HFFc6 (cell line): Measurements from ENCODE around the gene OST4. TPM values are rescaled to one million over a fixed set of nuclear protein-coding genes. Genes with fewer than 3 reads are reported as not detected.
"Not testable (repeated sequence)": the region's sequence is repeated elsewhere in the genome, so short reads cannot be mapped to it uniquely, and the experiment has no call there.

Source experiments
- DNase-seq: peaks from one replicate; pipeline ENCODE4 v3.0.0-alpha.2; 2018
- H3K27ac Mint-ChIP-seq: 2 replicates; pipeline ENCODE4 v1.8.0; 2020; ENCODE audit warnings: mild to moderate bottlenecking, mixed read lengths
- H3K27me3 Mint-ChIP-seq: 2 replicates; pipeline ENCODE4 v1.8.0; 2021; ENCODE audit warnings: mild to moderate bottlenecking, moderate library complexity, mixed read lengths; ENCODE audit not compliant: insufficient read depth
- H3K36me3 Mint-ChIP-seq: 2 replicates; pipeline ENCODE4 v1.8.0; 2021; ENCODE audit warnings: low read depth, mixed read lengths
- H3K4me1 Mint-ChIP-seq: 2 replicates; pipeline ENCODE4 v1.8.0; 2020; ENCODE audit warnings: low read depth, mixed read lengths
- H3K4me3 Mint-ChIP-seq: 2 replicates; pipeline ENCODE4 v1.8.0; 2020; ENCODE audit warnings: mild to moderate bottlenecking, moderate library complexity, mixed read lengths
- H3K9me3 Mint-ChIP-seq: 2 replicates; pipeline ENCODE4 v1.8.0; 2020; ENCODE audit warnings: mild to moderate bottlenecking, mixed read lengths
- CTCF ChIP-seq: fragments of 200-600 bp; sonication (generic); IDR thresholded peaks from 2 replicates; pipeline ENCODE4 v1.5.0; 2021; ENCODE audit warnings: antibody characterized with exemption, mild to moderate bottlenecking
- total RNA-seq, 6 experiments: library from RNA; stranded (reverse); fragmentation: NEBNext Ultra II Directional; extraction: Animal tissue kit (Norgen Biotek cat#: 25700); gene quantifications; 2 replicates in 1 of 6; 3 replicates in 5 of 6; pipeline ENCODE4 v1.2.3, GENCODE V29; 2021

The OST4 gene
- total RNA-seq, 6 experiments from 2014 or later = 500 to 565 (median 548) TPM

GRCh38 chr2:27077231-27077630 is 5.8 kb upstream of the OST4 start:
- H3K36me3 Mint-ChIP-seq = peaks cover 12% of the 10 kb centered on the region; the same call in 1 of the 2 replicates
- H3K27me3 Mint-ChIP-seq = peaks cover 2% of the 10 kb centered on the region; the same call in 1 of the 2 replicates
- H3K9me3 Mint-ChIP-seq = no peaks in the 10 kb centered on the region
- H3K4me3 Mint-ChIP-seq = no peak overlapping the region; the same call in 1 of the 2 replicates
- H3K27ac Mint-ChIP-seq = peak overlapping the region; percentile 96
- H3K4me1 Mint-ChIP-seq = peaks cover 67% of the 10 kb centered on the region
- no peak for DNase-seq
- no peak for TF ChIP-seq CTCF

GRCh38 chr2:27076323-27076722 is 4.9 kb upstream of the OST4 start:
- no peaks in the 10 kb centered on the region for H3K9me3 Mint-ChIP-seq
- TF ChIP-seq CTCF = no peak
- peaks cover 9% of the 10 kb centered on the region; the same call in 1 of the 2 replicates for H3K36me3 Mint-ChIP-seq
- H3K27ac Mint-ChIP-seq = no peak overlapping the region
- H3K4me3 Mint-ChIP-seq = no peak overlapping the region
- peaks cover 2% of the 10 kb centered on the region; the same call in 1 of the 2 replicates for H3K27me3 Mint-ChIP-seq
- peaks cover 66% of the 10 kb centered on the region for H3K4me1 Mint-ChIP-seq
- no peak for DNase-seq

GRCh38 chr2:27075566-27075871 is 4.1 kb upstream of the OST4 start:
- H3K27ac Mint-ChIP-seq, H3K27me3 Mint-ChIP-seq, H3K9me3 Mint-ChIP-seq, DNase-seq, H3K4me3 Mint-ChIP-seq: not testable (repeated sequence)
- Mint-ChIP-seq H3K36me3 (peaks cover 12% of the 10 kb centered on the region), H3K4me1 (peaks cover 62% of the 10 kb centered on the region)

- Mint-ChIP-seq H3K27me3 (peaks cover 2% of the 10 kb centered on the region; the same call in 1 of the 2 replicates), H3K4me3 (no peak overlapping the region), H3K36me3 (peaks cover 13% of the 10 kb centered on the region), H3K9me3 (no peaks in the 10 kb centered on the region), H3K27ac (no peak overlapping the region), H3K4me1 (peaks cover 62% of the 10 kb centered on the region)
- no peak for TF ChIP-seq CTCF
- no peak for DNase-seq
Observed at GRCh38 chr2:27074738-27075565, 3.5 kb upstream of the OST4 start.

- H3K9me3 Mint-ChIP-seq = no peaks in the 10 kb centered on the region
- no peak for DNase-seq
- H3K27me3 Mint-ChIP-seq = peaks cover 2% of the 10 kb centered on the region; the same call in 1 of the 2 replicates
- peak overlapping the region; percentile 22; the same call in 1 of the 2 replicates for H3K27ac Mint-ChIP-seq
- TF ChIP-seq CTCF = no peak
- peaks cover 24% of the 10 kb centered on the region for H3K36me3 Mint-ChIP-seq
- H3K4me3 Mint-ChIP-seq = no peak overlapping the region
- H3K4me1 Mint-ChIP-seq = peaks cover 67% of the 10 kb centered on the region
Observed at GRCh38 chr2:27073782-27074181, 2.3 kb upstream of the OST4 start.

GRCh38 chr2:27072920-27073319 is 1.5 kb upstream of the OST4 start:
- Mint-ChIP-seq H3K9me3 (no peaks in the 10 kb centered on the region), H3K36me3 (peaks cover 27% of the 10 kb centered on the region), H3K4me3 (peak overlapping the region; percentile 87; the same call in 1 of the 2 replicates), H3K4me1 (peaks cover 65% of the 10 kb centered on the region), H3K27ac (peak overlapping the region; percentile 81; the same call in 1 of the 2 replicates), H3K27me3 (peaks cover 2% of the 10 kb centered on the region; the same call in 1 of the 2 replicates)
- no peak for DNase-seq
- TF ChIP-seq CTCF = no peak
